Spleen (tissue), 11 donors: ENCODE results near the gene DNMBP. TPM values are rescaled to one million over a fixed set of nuclear protein-coding genes. Genes with fewer than 3 reads are reported as not detected.

Experiments
- DNase-seq: peaks from one replicate; pipeline ENCODE4 v3.0.0-alpha.2; 2020
- H3K27ac ChIP-seq, 8 donors: fragments of 200-600 bp; sonication (generic) in 7 of 8; 1 replicate in 4 of 8; 2 replicates in 4 of 8; pipeline versions ENCODE4 v1.5.0 to v1.8.0; 2016 to 2021; ENCODE audit warnings: inconsistent platforms in 4 of 8, mild to moderate bottlenecking in 4 of 8, moderate library complexity in 1 of 8
- H3K27me3 ChIP-seq, 7 donors: fragments of 200-600 bp; sonication (generic) in 6 of 7; replicated peaks in 1 of 7; 1 replicate in 4 of 7; 2 replicates in 3 of 7; pipeline versions ENCODE4 v1.5.0 to v1.8.0; 2016 to 2021; ENCODE audit warnings: inconsistent platforms in 3 of 7, mild to moderate bottlenecking in 1 of 7
- H3K36me3 ChIP-seq, 6 donors: fragments of 200-600 bp; sonication (generic) in 5 of 6; 1 replicate in 4 of 6; 2 replicates in 2 of 6; pipeline versions ENCODE4 v1.5.0 to v1.8.0; 2016 to 2021; ENCODE audit warnings: inconsistent platforms in 2 of 6
- H3K4me1 ChIP-seq, 6 donors: fragments of 200-600 bp; sonication (generic) in 5 of 6; 1 replicate in 3 of 6; 2 replicates in 3 of 6; pipeline versions ENCODE4 v1.5.0 to v1.8.0; 2016 to 2021; ENCODE audit warnings: inconsistent platforms in 3 of 6
- H3K4me3 ChIP-seq, 8 donors: fragments of 200-600 bp; sonication (generic) in 7 of 8; 1 replicate in 4 of 8; 2 replicates in 4 of 8; pipeline versions ENCODE4 v1.5.0 to v1.8.0; 2016 to 2021; ENCODE audit warnings: inconsistent platforms in 4 of 8, mild to moderate bottlenecking in 4 of 8, moderate library complexity in 2 of 8
- H3K9me3 ChIP-seq, 8 donors: fragments of 200-600 bp; sonication (generic) in 7 of 8; 1 replicate in 4 of 8; 2 replicates in 4 of 8; pipeline versions ENCODE4 v1.5.0 to v1.8.0; 2016 to 2021; ENCODE audit warnings: inconsistent platforms in 4 of 8
- CTCF ChIP-seq, 11 experiments: fragments of 200-600 bp in 7 of 11; fragments of 450-650 bp in 4 of 11; sonication (generic) in 4 of 11; IDR thresholded peaks in 8 of 11; conservative IDR thresholded peaks in 3 of 11; 1 replicate in 7 of 11; 2 replicates in 4 of 11; pipeline versions ENCODE4 v1.4.0 to v1.8.0; 2016 to 2021; ENCODE audit warnings: antibody characterized with exemption in 11 of 11, inconsistent platforms in 4 of 11, mild to moderate bottlenecking in 1 of 11
- POLR2A ChIP-seq, 3 donors: fragments of 450-650 bp; IDR thresholded peaks; one replicate each; pipeline ENCODE4 v1.5.1; 2017; ENCODE audit warnings: antibody characterized with exemption in 3 of 3, mild to moderate bottlenecking in 1 of 3
- POLR2AphosphoS5 ChIP-seq, 3 donors: sonication (generic); formaldehyde crosslinking; IDR thresholded peaks; one replicate each; pipeline ENCODE4 v1.5.1; 2017; ENCODE audit warnings: antibody characterized with exemption in 3 of 3
- WGBS, 5 donors: extraction: QIAGEN DNeasy Blood & Tissue Kit in 3 of 5; methylation state at CpG; one replicate each; pipeline versions ENCODE4 v1.1.5 to v1.1.7; 2013 to 2018; 5-methylcytosine and 5-hydroxymethylcytosine counted together
- intact Hi-C: fragments of 100-400 bp; cut with DNase I; formaldehyde crosslinking; loops from one replicate; pipeline ENCODE4 v1.15.0; 2023; ENCODE audit warnings: low total_unique reads
- polyA plus RNA-seq, 3 donors: library from polyadenylated mRNA; stranded (reverse); fragments of 200-250 nt; gene quantifications; one replicate each; pipeline ENCODE4 v1.2.1, GENCODE V29; 2013
- total RNA-seq, 7 donors: library from RNA; depleted of rRNA in 3 of 7; stranded (reverse); fragments of >200 nt in 3 of 7; fragmentation: NEBNext Ultra II Directional in 4 of 7; extraction: Animal tissue kit (Norgen Biotek cat#: 25700) in 4 of 7; gene quantifications; one replicate each; pipeline versions ENCODE4 v1.1.0 to v1.2.1, GENCODE V29; 2016 to 2021
- donor health status: healthy with polysubstance abuse.
- donor health status: DM: no; HTN: no; CAD: no; lungs with moderate emphysema.
- donor health status: DM: no; HTN: no; CAD: no.
- donor health status: Bipolar disorder and iron deficiency.
- donor health status: healthy.
- donor health status: DM: no; HTN: no; CAD: no.
- donor health status: DM: yes; HTN: yes; CAD: no.

DNMBP gene
- total and polyA plus RNA-seq, 10 donors, result 4.6 to 19.5 (median 15.9) TPM

GRCh38 chr10:99982728-99983127 lies 27.0 kb downstream of the DNMBP start:
- H3K36me3 ChIP-seq, result no peaks in the 10 kb centered on the region
- intact Hi-C loops, result no loop called here
- whole genome bisulfite sequencing, 5 donors, result 75 to 84% (median 80%) methylated on average over 5 of the region's 5 CpGs
- H3K9me3 ChIP-seq, result no peaks in the 10 kb centered on the region
- TF ChIP-seq POLR2AphosphoS5 (IDR thresholded peaks at IDR 0.05) (no peak), CTCF (IDR thresholded peaks at IDR 0.05 in 8 of 11, conservative IDR thresholded peaks at IDR 0.05 in 3 of 11) (no peak), POLR2A (IDR thresholded peaks at IDR 0.05) (no peak)
- peak overlapping the region in 7 of 8 donors; percentile 58 to 85 (median 71) for H3K27ac ChIP-seq
- no peak for DNase-seq
- peaks cover 19 to 67% (median 50%) of the 10 kb centered on the region in 6 donors for H3K4me1 ChIP-seq
- H3K27me3 ChIP-seq, result no peaks in the 10 kb centered on the region
- H3K4me3 ChIP-seq, result peak overlapping the region in 1 of 8 donors; percentile 33

DNA sequence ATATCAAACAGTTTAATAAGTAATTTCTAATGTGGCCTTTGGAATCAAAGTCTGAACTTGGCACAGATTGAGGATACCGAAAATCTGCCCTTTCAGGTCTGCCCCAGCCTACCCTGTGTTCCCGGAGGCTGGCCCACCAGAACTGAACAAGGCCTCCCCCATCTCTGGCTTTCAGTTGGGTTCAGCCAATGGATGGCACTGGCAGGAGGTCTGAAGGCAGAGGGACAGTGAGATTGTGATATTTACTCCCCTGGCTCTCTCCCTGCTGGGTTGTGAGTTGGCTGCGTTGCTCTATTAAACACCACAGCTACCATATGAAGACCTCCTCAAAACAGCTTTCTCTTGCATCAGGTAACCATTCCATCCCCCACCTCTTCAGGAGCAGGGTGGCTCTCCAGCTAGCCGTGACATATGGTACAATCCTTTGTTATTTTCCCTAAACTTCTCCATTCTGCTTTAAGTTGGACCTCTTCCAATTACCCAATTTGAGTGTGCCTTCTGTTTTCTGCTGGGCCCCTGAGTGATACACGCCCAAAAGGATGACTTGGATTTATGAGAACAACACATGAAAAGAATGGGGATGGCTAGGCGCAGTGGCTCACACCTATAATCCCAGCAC lies 28.1 kb downstream of the DNMBP start:
- no peaks in the 10 kb centered on the region for H3K27me3 ChIP-seq
- no peak overlapping the region for H3K4me3 ChIP-seq
- DNase-seq, result no peak
- intact Hi-C loops, result no loop called here
- no peaks in the 10 kb centered on the region for H3K36me3 ChIP-seq
- H3K4me1 ChIP-seq, result peaks cover 28 to 76% (median 60%) of the 10 kb centered on the region in 6 donors
- peak overlapping the region in 6 of 8 donors; percentile 58 to 85 (median 74) for H3K27ac ChIP-seq
- H3K9me3 ChIP-seq, result no peaks in the 10 kb centered on the region
- WGBS, 5 donors, result 71 to 88% (median 87%) methylated on average over 6 of the region's 6 CpGs
- TF ChIP-seq POLR2A (IDR thresholded peaks at IDR 0.05) (no peak), CTCF (IDR thresholded peaks at IDR 0.05 in 8 of 11, conservative IDR thresholded peaks at IDR 0.05 in 3 of 11) (no peak), POLR2AphosphoS5 (IDR thresholded peaks at IDR 0.05) (no peak)

- no peak for DNase-seq
- intact Hi-C loops, result no loop called here
- no peak overlapping the region for H3K4me3 ChIP-seq
- no peaks in the 10 kb centered on the region for H3K36me3 ChIP-seq
- peak overlapping the region in 2 of 8 donors; percentile 31 to 81 for H3K27ac ChIP-seq
- 79 to 93% (median 85%) methylated on average over 5 of the region's 5 CpGs for WGBS, 5 donors
- no peaks in the 10 kb centered on the region for H3K27me3 ChIP-seq
- peaks cover 33 to 86% (median 70%) of the 10 kb centered on the region in 6 donors for H3K4me1 ChIP-seq
- H3K9me3 ChIP-seq, result no peaks in the 10 kb centered on the region
- no peak for TF ChIP-seq POLR2AphosphoS5 (IDR thresholded peaks at IDR 0.05)
- TF ChIP-seq POLR2A (IDR thresholded peaks at IDR 0.05), result no peak
- no peak for TF ChIP-seq CTCF (IDR thresholded peaks at IDR 0.05 in 8 of 11, conservative IDR thresholded peaks at IDR 0.05 in 3 of 11)
Observed at GRCh38 chr10:99979066-99979685, 30.6 kb downstream of the DNMBP start.

GRCh38 chr10:99977916-99978315 lies 31.8 kb downstream of the DNMBP start:
- Histone ChIP-seq H3K27ac (peak overlapping the region in 3 of 8 donors; percentile 52 to 70 (median 59)), H3K9me3 (no peaks in the 10 kb centered on the region), H3K27me3 (no peaks in the 10 kb centered on the region), H3K36me3 (no peaks in the 10 kb centered on the region), H3K4me3 (no peak overlapping the region), H3K4me1 (peaks cover 23 to 86% (median 61%) of the 10 kb centered on the region in 6 donors)
- 92 to 96% (median 95%) methylated on average over 5 of the region's 5 CpGs for WGBS, 5 donors
- DNase-seq, result no peak
- no peak for TF ChIP-seq POLR2AphosphoS5 (IDR thresholded peaks at IDR 0.05)
- TF ChIP-seq POLR2A (IDR thresholded peaks at IDR 0.05), result no peak
- no peak for TF ChIP-seq CTCF (IDR thresholded peaks at IDR 0.05 in 8 of 11, conservative IDR thresholded peaks at IDR 0.05 in 3 of 11)
- intact Hi-C loops, result no loop called here
